ENCODE results near the gene RAB36.

DNA sequence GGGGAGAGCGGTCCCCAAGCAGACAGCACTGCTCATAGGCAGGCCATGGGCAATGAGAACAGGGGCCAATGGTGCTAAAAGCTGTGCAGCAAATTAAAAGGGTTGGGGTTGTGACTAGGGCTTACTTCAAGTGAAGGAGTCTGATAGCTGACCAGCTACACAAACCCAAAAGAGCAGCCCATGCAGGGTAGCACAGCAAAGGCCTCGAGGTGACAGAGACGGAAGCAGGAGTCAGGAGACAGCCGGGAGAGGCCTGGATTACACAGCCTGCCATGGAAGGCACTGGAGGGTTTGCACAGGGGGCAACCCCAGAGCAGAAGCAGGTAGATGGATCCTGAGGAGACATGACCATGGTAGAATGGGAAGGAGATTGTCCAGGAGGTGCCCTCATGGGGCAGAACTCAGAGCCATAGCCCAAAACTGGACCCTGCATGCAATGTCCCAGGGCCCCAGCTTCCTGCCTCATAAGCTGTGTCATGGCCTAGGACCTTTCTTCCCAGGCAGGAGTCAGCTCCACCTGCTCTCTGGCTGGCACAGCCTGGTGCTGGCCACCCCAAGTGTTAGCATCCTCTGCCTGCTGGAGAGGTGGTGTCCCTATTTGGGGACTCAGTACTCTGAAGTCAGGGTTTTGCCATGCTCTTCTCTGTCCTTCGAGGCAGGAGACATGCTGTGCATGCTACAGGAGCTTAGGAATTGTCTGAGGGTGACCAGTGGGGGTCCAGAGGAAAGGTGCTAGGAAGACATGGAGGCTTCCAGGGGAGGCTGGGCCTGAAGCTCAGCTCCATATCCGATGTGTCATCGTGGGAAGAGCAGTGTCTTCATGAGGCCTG, 36.8 kb upstream of the RAB36 start:
- no peak for TF ChIP-seq FOXA1 (IDR thresholded peaks at IDR 0.05; ENCODE audit: borderline replicate concordance)
- TF ChIP-seq POLR2A (conservative IDR thresholded peaks at IDR 0.05), result no peak
- no peak for TF ChIP-seq ZNF766 (CRISPR knock-in tag; conservative IDR thresholded peaks at IDR 0.05)
- TF ChIP-seq, protein P1, sequence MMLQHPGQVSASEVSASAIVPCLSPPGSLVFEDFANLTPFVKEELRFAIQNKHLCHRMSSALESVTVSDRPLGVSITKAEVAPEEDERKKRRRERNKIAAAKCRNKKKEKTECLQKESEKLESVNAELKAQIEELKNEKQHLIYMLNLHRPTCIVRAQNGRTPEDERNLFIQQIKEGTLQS (IDR thresholded peaks at IDR 0.05), result no peak
- TF ChIP-seq, protein P1 (CRISPR knock-in tag; conservative IDR thresholded peaks at IDR 0.05), result peak; percentile 77
- TF ChIP-seq EP300 (IDR thresholded peaks at IDR 0.05; ENCODE audit: low read length), result no peak
- no peak for TF ChIP-seq TCF3 (CRISPR knock-in tag; IDR thresholded peaks at IDR 0.05)
- TF ChIP-seq, protein P2, sequence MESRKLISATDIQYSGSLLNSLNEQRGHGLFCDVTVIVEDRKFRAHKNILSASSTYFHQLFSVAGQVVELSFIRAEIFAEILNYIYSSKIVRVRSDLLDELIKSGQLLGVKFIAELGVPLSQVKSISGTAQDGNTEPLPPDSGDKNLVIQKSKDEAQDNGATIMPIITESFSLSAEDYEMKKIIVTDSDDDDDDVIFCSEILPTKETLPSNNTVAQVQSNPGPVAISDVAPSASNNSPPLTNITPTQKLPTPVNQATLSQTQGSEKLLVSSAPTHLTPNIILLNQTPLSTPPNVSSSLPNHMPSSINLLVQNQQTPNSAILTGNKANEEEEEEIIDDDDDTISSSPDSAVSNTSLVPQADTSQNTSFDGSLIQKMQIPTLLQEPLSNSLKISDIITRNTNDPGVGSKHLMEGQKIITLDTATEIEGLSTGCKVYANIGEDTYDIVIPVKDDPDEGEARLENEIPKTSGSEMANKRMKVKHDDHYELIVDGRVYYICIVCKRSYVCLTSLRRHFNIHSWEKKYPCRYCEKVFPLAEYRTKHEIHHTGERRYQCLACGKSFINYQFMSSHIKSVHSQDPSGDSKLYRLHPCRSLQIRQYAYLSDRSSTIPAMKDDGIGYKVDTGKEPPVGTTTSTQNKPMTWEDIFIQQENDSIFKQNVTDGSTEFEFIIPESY (CRISPR knock-in tag; IDR thresholded peaks at IDR 0.05), result no peak
- TF ChIP-seq, protein P3, sequence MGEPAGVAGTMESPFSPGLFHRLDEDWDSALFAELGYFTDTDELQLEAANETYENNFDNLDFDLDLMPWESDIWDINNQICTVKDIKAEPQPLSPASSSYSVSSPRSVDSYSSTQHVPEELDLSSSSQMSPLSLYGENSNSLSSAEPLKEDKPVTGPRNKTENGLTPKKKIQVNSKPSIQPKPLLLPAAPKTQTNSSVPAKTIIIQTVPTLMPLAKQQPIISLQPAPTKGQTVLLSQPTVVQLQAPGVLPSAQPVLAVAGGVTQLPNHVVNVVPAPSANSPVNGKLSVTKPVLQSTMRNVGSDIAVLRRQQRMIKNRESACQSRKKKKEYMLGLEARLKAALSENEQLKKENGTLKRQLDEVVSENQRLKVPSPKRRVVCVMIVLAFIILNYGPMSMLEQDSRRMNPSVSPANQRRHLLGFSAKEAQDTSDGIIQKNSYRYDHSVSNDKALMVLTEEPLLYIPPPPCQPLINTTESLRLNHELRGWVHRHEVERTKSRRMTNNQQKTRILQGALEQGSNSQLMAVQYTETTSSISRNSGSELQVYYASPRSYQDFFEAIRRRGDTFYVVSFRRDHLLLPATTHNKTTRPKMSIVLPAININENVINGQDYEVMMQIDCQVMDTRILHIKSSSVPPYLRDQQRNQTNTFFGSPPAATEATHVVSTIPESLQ (CRISPR knock-in tag; IDR thresholded peaks at IDR 0.05), result no peak
- no peak for TF ChIP-seq ZNF282 (CRISPR knock-in tag; IDR thresholded peaks at IDR 0.05)
- TF ChIP-seq ZNF644 (tag; IDR thresholded peaks at IDR 0.05; ENCODE audit: low read depth), result no peak

Measured in K562 (cell line).